K562 (cell line): ENCODE results near the gene TENT4A. TPM values are rescaled to one million over a fixed set of nuclear protein-coding genes. Genes with fewer than 3 reads are reported as not detected.

Source experiments
- CEBPB ChIP-seq: fragments of 450-650 bp; IDR thresholded peaks from 2 replicates; pipeline ENCODE4 v1.6.1; 2016; ENCODE audit warnings: missing genetic modification characterization, missing compliant biosample characterization
- CSDE1 ChIP-seq, 2 experiments: fragments of 450-650 bp; IDR thresholded peaks; 2 replicates each; pipeline ENCODE4 v1.6.1; 2016; ENCODE audit warnings: mild to moderate bottlenecking in 1 of 2
- FIP1L1 ChIP-seq: fragments of 200-400 bp; formaldehyde crosslinking; IDR thresholded peaks from 2 replicates; pipeline ENCODE4 v1.6.1; 2018; ENCODE audit warnings: mild to moderate bottlenecking, low read depth, low read length; ENCODE audit not compliant: poor library complexity, severe bottlenecking
- FOXP1 ChIP-seq: sonication (generic); formaldehyde crosslinking; IDR thresholded peaks from 2 replicates; pipeline ENCODE4 v1.8.0; 2022; ENCODE audit warnings: mild to moderate bottlenecking, missing genetic modification reagents
- GABPB2 ChIP-seq: fragments of 250-450 bp; sonication (Bioruptor Pico); conservative IDR thresholded peaks from 2 replicates; pipeline ENCODE4 v1.5.1; 2021; ENCODE audit warnings: mild to moderate bottlenecking
- GTF2B ChIP-seq: IDR thresholded peaks from 2 replicates; pipeline ENCODE4 v1.6.1; 2011; ENCODE audit not compliant: insufficient read length; ENCODE audit errors: extremely low read depth
- HNRNPLL ChIP-seq: fragments of 200-400 bp; formaldehyde crosslinking; IDR thresholded peaks from 2 replicates; pipeline ENCODE4 v1.6.1; 2017; ENCODE audit warnings: low read length, low read depth, mild to moderate bottlenecking; ENCODE audit not compliant: poor library complexity, severe bottlenecking
- ILF3 ChIP-seq: fragments of 450-650 bp; IDR thresholded peaks from 2 replicates; pipeline ENCODE4 v1.6.1; 2018; ENCODE audit warnings: antibody characterized with exemption, mild to moderate bottlenecking, moderate library complexity, borderline replicate concordance
- KAT8 ChIP-seq: fragments of 450-650 bp; IDR thresholded peaks from 2 replicates; pipeline ENCODE4 v1.6.1; 2016; ENCODE audit warnings: low read depth, mild to moderate bottlenecking
- MED1 ChIP-seq: sonication (generic); formaldehyde crosslinking; IDR thresholded peaks from 2 replicates; pipeline ENCODE4 v1.8.1; 2023; ENCODE audit warnings: missing genetic modification reagents, borderline replicate concordance
- NBN ChIP-seq: fragments of 450-650 bp; IDR thresholded peaks from 2 replicates; pipeline ENCODE4 v1.6.1; 2016; ENCODE audit warnings: low read depth, mild to moderate bottlenecking
- PHTF2 ChIP-seq: fragments of 250-450 bp; sonication (Bioruptor Pico); IDR thresholded peaks from 2 replicates; pipeline ENCODE4 v1.5.0; 2021; ENCODE audit warnings: mild to moderate bottlenecking
- PKNOX1 ChIP-seq: fragments of 450-650 bp; IDR thresholded peaks from 2 replicates; pipeline ENCODE4 v1.6.1; 2016
- RBFOX2 ChIP-seq: fragments of 200-400 bp; formaldehyde crosslinking; IDR thresholded peaks from 2 replicates; pipeline ENCODE4 v1.6.1; 2017; ENCODE audit warnings: low read depth, mild to moderate bottlenecking, low read length, moderate library complexity
- SAFB2 ChIP-seq: fragments of 200-400 bp; formaldehyde crosslinking; IDR thresholded peaks from 2 replicates; pipeline ENCODE4 v1.6.1; 2018; ENCODE audit warnings: borderline replicate concordance, low read length, low read depth, moderate library complexity; ENCODE audit not compliant: severe bottlenecking
- SREBF2 ChIP-seq: sonication (generic); formaldehyde crosslinking; IDR thresholded peaks from 2 replicates; pipeline ENCODE4 v1.4.0; 2020; ENCODE audit warnings: mild to moderate bottlenecking, missing genetic modification reagents
- TAF1 ChIP-seq: IDR thresholded peaks from 2 replicates; pipeline ENCODE4 v1.6.1; 2011; ENCODE audit warnings: mild to moderate bottlenecking, low read length, moderate library complexity; ENCODE audit not compliant: insufficient read depth, control insufficient read depth, severe bottlenecking; ENCODE audit errors: extremely low read depth
- THAP12 ChIP-seq: fragments of 250-450 bp; sonication (Bioruptor Pico); IDR thresholded peaks from 2 replicates; pipeline ENCODE4 v1.9.0; 2021; ENCODE audit warnings: mild to moderate bottlenecking, inconsistent platforms
- TRIM24 ChIP-seq, 2 experiments: fragments of 450-650 bp; IDR thresholded peaks; 2 replicates each; pipeline ENCODE4 v1.6.1; 2016
- ZBTB8A ChIP-seq: fragments of 450-650 bp; IDR thresholded peaks from 2 replicates; pipeline ENCODE4 v1.6.1; 2018; ENCODE audit warnings: mild to moderate bottlenecking, moderate library complexity; ENCODE audit not compliant: partially characterized antibody
- ZC3H4 ChIP-seq: sonication (generic); formaldehyde crosslinking; IDR thresholded peaks from 2 replicates; pipeline ENCODE4 v1.9.0; 2021; ENCODE audit warnings: missing genetic modification reagents, borderline replicate concordance
- ZNF274 ChIP-seq: IDR thresholded peaks from 2 replicates; pipeline ENCODE4 v1.6.1; 2011; ENCODE audit warnings: low read depth, mild to moderate bottlenecking, low read length, moderate library complexity, borderline replicate concordance
- ZNF347 ChIP-seq: fragments of 450-650 bp; formaldehyde crosslinking; IDR thresholded peaks from 2 replicates; pipeline ENCODE4 v1.4.0; 2020; ENCODE audit warnings: low read depth, mild to moderate bottlenecking, moderate library complexity
- ZNF408 ChIP-seq: fragments of 250-450 bp; sonication (Bioruptor Pico); IDR thresholded peaks from 2 replicates; pipeline ENCODE4 v1.4.0; 2020; ENCODE audit warnings: low read depth, mild to moderate bottlenecking, moderate library complexity
- ZNF41 ChIP-seq: fragments of 250-450 bp; sonication (Bioruptor Pico); conservative IDR thresholded peaks from 2 replicates; pipeline ENCODE4 v1.4.0; 2020; ENCODE audit warnings: mild to moderate bottlenecking
- ZNF445 ChIP-seq: fragments of 250-450 bp; sonication (Bioruptor Pico); IDR thresholded peaks from 2 replicates; pipeline ENCODE4 v1.4.0; 2020; ENCODE audit warnings: low read depth, mild to moderate bottlenecking, moderate library complexity
- polyA plus RNA-seq, 8 experiments: library from polyadenylated mRNA; depleted of rRNA in 4 of 8; stranded (reverse) in 5 of 8; unstranded in 3 of 8; fragments of >200 nt; fragmentation: Nextera tagmentation in 2 of 8; fragmentation: Illumina TruSeq in 1 of 8; extraction: Ambion mirVana in 2 of 8; extraction: Trizol in 1 of 8; gene quantifications; 2 replicates each; pipeline versions ENCODE4 v1.2.1 to v1.2.3, GENCODE V29; 2011 to 2014; ENCODE audit warnings: inconsistent platforms in 1 of 8, missing spikeins in 1 of 8
- total RNA-seq, 7 experiments: library from RNA; depleted of rRNA in 6 of 7; stranded (reverse); fragments of >200 nt in 6 of 7; fragmentation: Illumina TruSeq in 2 of 7; extraction: Trizol in 2 of 7; gene quantifications; 2 replicates each; pipeline versions ENCODE4 v1.2.1 to v1.2.3, GENCODE V29; 2011 to 2021; ENCODE audit warnings: low replicate concordance in 1 of 7

Gene TENT4A
- total and polyA plus RNA-seq, 9 of the 15 experiments (the other 6 are each of a cell fraction or from before 2014, with no cell fraction given) = 1.3 to 27.3 (median 13.0) TPM

GRCh38 chr5:6712577-6713273 is 507 bp upstream of the TENT4A start (continued):
- TF ChIP-seq THAP12 (CRISPR knock-in tag) (peak; percentile 87), ZNF347 (CRISPR knock-in tag) (no peak), FOXP1 (CRISPR knock-in tag) (0 out of 2 replicates have a peak, but pooled peaks have one; percentile 54), SREBF2 (CRISPR knock-in tag) (no peak), CEBPB (no peak), MED1 (CRISPR knock-in tag) (no peak), KAT8 (no peak), HNRNPLL (peak; percentile 77), PKNOX1 (no peak; the same call in 1 of the 2 replicates), GABPB2 (no peak), ZBTB8A (no peak), PHTF2 (no peak), RBFOX2 (peak; percentile 96), ZNF41 (CRISPR knock-in tag) (no peak), ZNF445 (CRISPR knock-in tag) (no peak), CSDE1 (IDR thresholded peaks at IDR 0.05) (no peak; a peak in 1 of 4 replicates), NBN (no peak), ZNF274 (no peak; the same call in 1 of the 2 replicates), FIP1L1 (peak; percentile 35), ILF3 (peak; percentile 87; the same call in 1 of the 2 replicates), TAF1 (peak; percentile 60), GTF2B (no peak), TRIM24 (IDR thresholded peaks at IDR 0.05) (0 out of 4 replicates have a peak, but pooled peaks of 1 of the 2 experiments have one; percentile 42), ZC3H4 (CRISPR knock-in tag) (no peak), ZNF408 (CRISPR knock-in tag) (no peak), SAFB2 (no peak)
